Right atrium auricular region (tissue), 2 donors: ENCODE measurements around the gene TCP11X2. TPM values are rescaled to one million over a fixed set of nuclear protein-coding genes. Genes with fewer than 3 reads are reported as not detected.
"Not testable (repeated sequence)": the region's sequence is repeated elsewhere in the genome, so short reads cannot be mapped to it uniquely, and the experiment has no call there.

Source experiments
- DNase-seq: peaks from one replicate; pipeline ENCODE4 v3.0.0-alpha.2; 2019; ENCODE audit warnings: low spot score
- H3K27ac ChIP-seq, 2 donors: fragments of 200-600 bp; sonication (generic); 1 replicate in 1 of 2; 2 replicates in 1 of 2; pipeline ENCODE4 v1.5.1; 2016 to 2019
- H3K27me3 ChIP-seq, 2 donors: fragments of 200-600 bp; sonication (generic); one replicate each; pipeline versions ENCODE4 v1.5.1 to v1.6.0; 2017 to 2019
- H3K36me3 ChIP-seq: fragments of 200-600 bp; sonication (generic); one replicate; pipeline ENCODE4 v1.5.1; 2016
- H3K4me1 ChIP-seq, 2 donors: fragments of 200-600 bp; sonication (generic); one replicate each; pipeline versions ENCODE4 v1.5.1 to v1.6.0; 2017 to 2019
- H3K4me3 ChIP-seq, 2 donors: fragments of 200-600 bp; sonication (generic); 1 replicate in 1 of 2; 2 replicates in 1 of 2; pipeline ENCODE4 v1.5.1; 2017 to 2019; ENCODE audit warnings: mild to moderate bottlenecking in 1 of 2, moderate library complexity in 1 of 2
- H3K9me3 ChIP-seq, 2 donors: fragments of 200-600 bp; sonication (generic); one replicate each; pipeline ENCODE4 v1.5.1; 2019
- total RNA-seq, 2 donors: library from RNA; depleted of rRNA; stranded (reverse); fragments of >200 nt; gene quantifications; one replicate each; pipeline ENCODE4 v1.1.0, GENCODE V29; 2016

The TCP11X2 gene
- total RNA-seq, 2 donors from 2014 or later: not detected

- not testable (repeated sequence) for H3K36me3 ChIP-seq, H3K4me1 ChIP-seq, H3K27me3 ChIP-seq, DNase-seq, H3K27ac ChIP-seq, H3K9me3 ChIP-seq, H3K4me3 ChIP-seq
Measured at GRCh38 chrX:102439908-102440307, 31.7 kb downstream of the TCP11X2 start, which contains the start of gene NXF2B. TSS of gene NXF2B (minus strand) at chrX:102440008. CDS start at chrX:102380036, 59,972 bp downstream.

GRCh38 chrX:102414493-102414892 lies 57.1 kb downstream of the TCP11X2 start:
- not testable (repeated sequence) for H3K27ac ChIP-seq

More at GRCh38 chrX:102414493-102414892, 57.1 kb downstream of the TCP11X2 start:
- not testable (repeated sequence) for H3K4me3 ChIP-seq, H3K9me3 ChIP-seq, H3K4me1 ChIP-seq, DNase-seq, H3K27me3 ChIP-seq, H3K36me3 ChIP-seq

Other genes starting within 250 kb of the TCP11X2 start
- gene NXF2, start 224.6 kb downstream of the TCP11X2 start, total RNA-seq: not detected
- gene NXF2B, start 31.8 kb downstream of the TCP11X2 start, total RNA-seq: not detected
- 1 to 10 TPM in 1 of 2 donors, not detected in 1; 1.5 TPM for gene TMSB15A, start 44.9 kb upstream of the TCP11X2 start, total RNA-seq
- 1 to 10 TPM; 7.5 to 7.9 TPM for gene ARMCX5, start 127.7 kb upstream of the TCP11X2 start, total RNA-seq
- gene GPRASP1, start 179.7 kb upstream of the TCP11X2 start, total RNA-seq: 10 to 100 TPM; 11.4 to 18.6 TPM
- 10 to 100 TPM; 14.8 to 21.9 TPM for gene GPRASP2, start 240.6 kb upstream of the TCP11X2 start, total RNA-seq
- 1 to 10 TPM; 3.4 to 3.7 TPM for gene GPRASP3, start 248.9 kb upstream of the TCP11X2 start, total RNA-seq